HEK293 (cell line): ENCODE data around the gene TDP2.

Experiments used
- CTCF ChIA-PET: fragments of 350-600 bp; formaldehyde crosslinking; extraction: SDS; loops from one replicate; lab custom pipeline; 2021; ENCODE audit warnings: antibody characterized with exemption; lab: Yijun Ruan, JAX
- POLR2A ChIA-PET: fragments of 300-600 bp; formaldehyde crosslinking; extraction: SDS; loops from one replicate; lab custom pipeline; 2020; ENCODE audit warnings: antibody characterized with exemption, inconsistent platforms; lab: Yijun Ruan, JAX
- H3K27ac ChIP-seq: fragments of 200-500 bp; sonication (Bioruptor generic); 2 replicates; pipeline ENCODE4 v1.5.1; 2014; ENCODE audit warnings: low read depth, low read length, control low read depth, inconsistent platforms; ENCODE audit errors: extremely low read depth
- H3K36me3 ChIP-seq, 2 experiments: fragments of 200-500 bp in 1 of 2; sonication (Bioruptor generic) in 1 of 2; 1 replicate in 1 of 2; 2 replicates in 1 of 2; pipeline ENCODE4 v1.5.1; 2014 to 2017; ENCODE audit warnings: inconsistent platforms in 2 of 2, low read length in 2 of 2; ENCODE audit not compliant: control insufficient read depth in 2 of 2, insufficient read depth in 1 of 2
- H3K4me1 ChIP-seq: fragments of 200-500 bp; sonication (Bioruptor generic); 2 replicates; pipeline ENCODE4 v1.5.1; 2014; ENCODE audit warnings: mild to moderate bottlenecking, low read length, inconsistent platforms; ENCODE audit not compliant: control insufficient read depth, insufficient read depth
- H3K4me3 ChIP-seq: 2 replicates; pipeline ENCODE4 v1.5.1; 2011; ENCODE audit warnings: low read depth, mild to moderate bottlenecking, control low read depth, low read length, moderate library complexity
- H3K9me3 ChIP-seq: fragments of 200-500 bp; sonication (Bioruptor generic); 2 replicates; pipeline ENCODE4 v1.5.1; 2014; ENCODE audit warnings: low read depth, low read length, inconsistent platforms; ENCODE audit not compliant: control insufficient read depth, insufficient read depth
- BCL6B ChIP-seq: fragments of 450-650 bp; formaldehyde crosslinking; IDR thresholded peaks from 2 replicates; pipeline ENCODE4 v1.5.1; 2017; ENCODE audit warnings: missing biosample characterization, missing genetic modification characterization
- PATZ1 ChIP-seq: fragments of 450-650 bp; formaldehyde crosslinking; IDR thresholded peaks from 2 replicates; pipeline ENCODE4 v1.5.1; 2016; ENCODE audit warnings: missing biosample characterization, missing genetic modification characterization
- PRDM10 ChIP-seq: fragments of 450-650 bp; formaldehyde crosslinking; IDR thresholded peaks from 2 replicates; pipeline ENCODE4 v1.5.1; 2016; ENCODE audit warnings: missing biosample characterization, missing genetic modification characterization
- PRDM4 ChIP-seq: fragments of 450-650 bp; formaldehyde crosslinking; IDR thresholded peaks from 2 replicates; pipeline ENCODE4 v1.5.1; 2017; ENCODE audit warnings: missing biosample characterization, missing genetic modification characterization
- ZBTB10 ChIP-seq: fragments of 450-650 bp; formaldehyde crosslinking; IDR thresholded peaks from 2 replicates; pipeline ENCODE4 v1.5.1; 2016; ENCODE audit warnings: missing biosample characterization, missing genetic modification characterization
- ZNF354C ChIP-seq: fragments of 450-650 bp; formaldehyde crosslinking; IDR thresholded peaks from 2 replicates; pipeline ENCODE4 v1.5.1; 2016; ENCODE audit warnings: missing biosample characterization, missing genetic modification characterization, low read depth, borderline replicate concordance
- ZNF398 ChIP-seq: fragments of 450-650 bp; formaldehyde crosslinking; IDR thresholded peaks from 2 replicates; pipeline ENCODE4 v1.5.1; 2017; ENCODE audit warnings: missing biosample characterization, missing genetic modification characterization
- ZNF404 ChIP-seq: fragments of 450-650 bp; formaldehyde crosslinking; IDR thresholded peaks from 2 replicates; pipeline ENCODE4 v1.5.1; 2017; ENCODE audit warnings: missing biosample characterization, missing genetic modification characterization
- ZNF426 ChIP-seq: fragments of 450-650 bp; formaldehyde crosslinking; IDR thresholded peaks from 2 replicates; pipeline ENCODE4 v1.5.1; 2017; ENCODE audit warnings: missing biosample characterization, missing genetic modification characterization, mild to moderate bottlenecking, inconsistent platforms, moderate library complexity
- ZNF48 ChIP-seq: fragments of 450-650 bp; formaldehyde crosslinking; IDR thresholded peaks from 2 replicates; pipeline ENCODE4 v1.5.1; 2016; ENCODE audit warnings: missing biosample characterization, missing genetic modification characterization
- ZNF501 ChIP-seq: fragments of 450-650 bp; formaldehyde crosslinking; IDR thresholded peaks from 2 replicates; pipeline ENCODE4 v1.5.1; 2016; ENCODE audit warnings: missing biosample characterization, missing genetic modification characterization
- ZNF518A ChIP-seq: fragments of 450-650 bp; formaldehyde crosslinking; conservative IDR thresholded peaks from 2 replicates; pipeline ENCODE4 v1.5.1; 2016; ENCODE audit warnings: low read depth, missing biosample characterization, missing genetic modification characterization
- ZNF658 ChIP-seq: fragments of 450-650 bp; formaldehyde crosslinking; IDR thresholded peaks from 2 replicates; pipeline ENCODE4; 2016; ENCODE audit warnings: missing biosample characterization, missing genetic modification characterization
- ZNF768 ChIP-seq: fragments of 450-650 bp; formaldehyde crosslinking; IDR thresholded peaks from 2 replicates; pipeline ENCODE4 v1.5.1; 2018; ENCODE audit warnings: missing biosample characterization, mild to moderate bottlenecking, missing genetic modification characterization

TDP2 gene

GRCh38 chr6:24659561-24659960 lies 7.1 kb downstream of the TDP2 start:
- POLR2A ChIA-PET, result no interaction called here
- CTCF ChIA-PET, result interaction anchor here (0.6 kb wide), 1 partner anchor 619 kb away, joined by 4 read pairs; no protein-coding TSS in a partner anchor
- Histone ChIP-seq H3K9me3 (no peaks in the 10 kb centered on the region), H3K4me3 (no peak overlapping the region), H3K4me1 (no peaks in the 10 kb centered on the region), H3K27ac (no peak overlapping the region), H3K36me3 (peaks cover 20 to 44% of the 10 kb centered on the region in 2 experiments)
- no peak for TF ChIP-seq ZNF501 (tag by site-specific recombination)
- no peak for TF ChIP-seq ZNF404 (tag by site-specific recombination)
- TF ChIP-seq ZNF354C (tag by site-specific recombination), result no peak
- TF ChIP-seq ZNF398, result no peak
- TF ChIP-seq ZNF48 (tag by site-specific recombination), result no peak
- TF ChIP-seq ZBTB10 (tag by site-specific recombination), result no peak
- TF ChIP-seq ZNF658 (tag by site-specific recombination), result no peak
- no peak for TF ChIP-seq BCL6B (tag by site-specific recombination)
- no peak for TF ChIP-seq ZNF518A (tag by site-specific recombination)
- TF ChIP-seq ZNF768 (tag by site-specific recombination), result no peak
- TF ChIP-seq ZNF426, result no peak
- TF ChIP-seq PRDM4 (tag by site-specific recombination), result no peak
- TF ChIP-seq PRDM10 (tag by site-specific recombination), result no peak
- TF ChIP-seq PATZ1 (tag by site-specific recombination), result no peak
